GM12878 (cell line): Measurements from ENCODE around the gene TRHDE. TPM values are rescaled to one million over a fixed set of nuclear protein-coding genes. Genes with fewer than 3 reads are reported as not detected.

ENCODE experiments used
- ATAC-seq: fragments of 200-7000 bp; cut with Tn5 transposase; 3 replicates; pipeline ENCODE4 v1.9.1; 2020; ENCODE audit warnings: mild to moderate bottlenecking, moderate library complexity
- BruUV-seq: library from RNA; stranded (reverse); fragments of 400-500 nt; replicated peaks from 2 replicates; lab custom pipeline; 2021; lab: Mats Ljungman, UMichigan
- CTCF ChIA-PET: fragments of 300-600 bp; sonication (Branson Sonifier 250); formaldehyde crosslinking; extraction: SDS; loops from one replicate; lab custom pipeline; 2021; ENCODE audit warnings: inconsistent platforms; lab: Yijun Ruan, JAX
- POLR2A ChIA-PET: fragments of 350-600 bp; formaldehyde crosslinking; extraction: SDS; loops from one replicate; lab custom pipeline; 2021; ENCODE audit warnings: inconsistent platforms; lab: Charles Lee
- RAD21 ChIA-PET: fragments of 300-600 bp; sonication (Branson Sonifier 250); formaldehyde crosslinking; loops from one replicate; lab custom pipeline; 2023; ENCODE audit warnings: antibody characterized with exemption; ENCODE audit not compliant: unreplicated experiment; lab: Charles Lee
- SMC1A ChIA-PET: fragments of 300-600 bp; sonication (Branson Sonifier 250); formaldehyde crosslinking; loops from one replicate; lab custom pipeline; 2023; ENCODE audit not compliant: unreplicated experiment, uncharacterized antibody; lab: Charles Lee
- DNase-seq: peaks from one replicate; pipeline ENCODE4 v3.0.0-alpha.2; 2011; ENCODE audit warnings: low read depth, low spot score
- FAIRE-seq: peaks from 3 replicates; lab custom pipeline; 2011; peaks lifted over from hg19 to GRCh38; lab: Jason Lieb, UNC
- H2AFZ ChIP-seq: 2 replicates; pipeline ENCODE4 v1.6.0; 2011; ENCODE audit warnings: low read depth, low read length, control low read depth; ENCODE audit not compliant: control insufficient read depth
- H3K27ac ChIP-seq: 2 replicates; pipeline ENCODE4 v1.5.1; 2011; ENCODE audit warnings: control low read depth; ENCODE audit not compliant: control insufficient read depth, insufficient read depth
- H3K27me3 ChIP-seq, 2 experiments: replicated peaks in 1 of 2; 2 replicates each; pipeline versions ENCODE4 v1.6.0 to v1.6.1; 2011; ENCODE audit warnings: low read length in 1 of 2; ENCODE audit not compliant: control insufficient read depth in 2 of 2, insufficient read depth in 2 of 2
- H3K36me3 ChIP-seq, 2 experiments: 2 replicates each; pipeline ENCODE4 v1.5.1; 2011; ENCODE audit warnings: low read length in 1 of 2; ENCODE audit not compliant: control insufficient read depth in 2 of 2, insufficient read depth in 2 of 2
- H3K4me1 ChIP-seq: 2 replicates; pipeline ENCODE4 v1.6.1; 2011; ENCODE audit warnings: mild to moderate bottlenecking, low read length, moderate library complexity, mixed read lengths; ENCODE audit not compliant: control insufficient read depth, insufficient read depth
- H3K4me2 ChIP-seq: 2 replicates; pipeline ENCODE4 v1.6.0; 2011; ENCODE audit warnings: control low read depth; ENCODE audit not compliant: control insufficient read depth, insufficient read depth
- H3K4me3 ChIP-seq: fragments of 200-600 bp; sonication (generic); 2 replicates; pipeline ENCODE4 v1.5.1; 2016
- H3K79me2 ChIP-seq: 2 replicates; pipeline ENCODE4 v1.6.0; 2011; ENCODE audit warnings: low read length; ENCODE audit not compliant: control insufficient read depth, insufficient read depth
- H3K9ac ChIP-seq: 2 replicates; pipeline ENCODE4 v1.8.0; 2011; ENCODE audit warnings: low read length, control low read depth, mixed read lengths; ENCODE audit not compliant: control insufficient read depth, insufficient read depth
- H3K9me3 ChIP-seq: replicated peaks from 3 replicates; pipeline ENCODE4 v1.5.1; 2011; ENCODE audit warnings: mild to moderate bottlenecking, low read length; ENCODE audit not compliant: control insufficient read depth, insufficient read depth
- H4K20me1 ChIP-seq: 2 replicates; pipeline ENCODE4 v1.6.0; 2011; ENCODE audit not compliant: control insufficient read depth, insufficient read depth
- CHD2 ChIP-seq: IDR thresholded peaks from 2 replicates; pipeline ENCODE4 v1.6.1; 2011; ENCODE audit warnings: low read depth, low read length, improper control_type of control experiment, borderline replicate concordance
- EED ChIP-seq: sonication (generic); IDR thresholded peaks from 2 replicates; pipeline ENCODE4 v1.6.1; 2016; ENCODE audit warnings: antibody characterized with exemption, low read depth
- EGR1 ChIP-seq, 2 experiments: IDR thresholded peaks; 1 replicate in 1 of 2; 2 replicates in 1 of 2; pipeline ENCODE4 v1.6.1; 2011 to 2012; ENCODE audit warnings: low read depth in 2 of 2, low read length in 2 of 2, borderline replicate concordance in 1 of 2, mild to moderate bottlenecking in 1 of 2, moderate library complexity in 1 of 2
- EZH2 ChIP-seq: IDR thresholded peaks from 2 replicates; pipeline ENCODE4 v1.6.1; 2012; ENCODE audit warnings: low read depth, mild to moderate bottlenecking, control low read depth, inconsistent platforms, low read length, borderline replicate concordance; ENCODE audit not compliant: control insufficient read depth
- FOS ChIP-seq: IDR thresholded peaks from 3 replicates; pipeline ENCODE4 v1.6.1; 2011; ENCODE audit warnings: borderline replicate concordance; ENCODE audit not compliant: insufficient read length; ENCODE audit errors: extremely low read depth
- IKZF2 ChIP-seq, 2 experiments: fragments of 450-650 bp; IDR thresholded peaks; 2 replicates each; pipeline ENCODE4 v1.6.1; 2017; ENCODE audit warnings: mild to moderate bottlenecking in 2 of 2, moderate library complexity in 2 of 2
- KAT2A ChIP-seq: conservative IDR thresholded peaks from 2 replicates; pipeline ENCODE4 v1.6.1; 2011; ENCODE audit warnings: low read depth, low read length; ENCODE audit not compliant: control insufficient read depth
- MXI1 ChIP-seq: fragments of 150-350 bp; IDR thresholded peaks from 2 replicates; pipeline ENCODE4 v1.6.1; 2011; ENCODE audit warnings: low read depth, mild to moderate bottlenecking, inconsistent platforms, low read length, improper control_type of control experiment
- RAD21 ChIP-seq: IDR thresholded peaks from 2 replicates; pipeline ENCODE4 v1.6.1; 2011; ENCODE audit warnings: mild to moderate bottlenecking, low read depth, low read length, moderate library complexity; ENCODE audit not compliant: insufficient read depth
- SREBF1 ChIP-seq: IDR thresholded peaks from 2 replicates; pipeline ENCODE4 v1.6.1; 2012; ENCODE audit warnings: mild to moderate bottlenecking, low read length
- ZNF217 ChIP-seq: fragments of 450-650 bp; IDR thresholded peaks from 2 replicates; pipeline ENCODE4 v1.6.1; 2017; ENCODE audit warnings: antibody characterized with exemption, mild to moderate bottlenecking
- WGBS: methylation state at CpG from one replicate; pipeline ENCODE4 v1.1.6; 2016; ENCODE audit warnings: low lambda C conversion rate; ENCODE audit not compliant: insufficient replicate concordance, insufficient coverage; ENCODE audit errors: missing lambda C conversion rate; 5-methylcytosine and 5-hydroxymethylcytosine counted together
- in situ Hi-C: fragments of 300-500 bp; cut with MboI; formaldehyde crosslinking; loops from 9 replicates; pipeline ENCODE4 v1.14.3; 2018; ENCODE audit warnings: mixed read lengths
- intact Hi-C: fragments of 100-400 bp; cut with micrococcal nuclease; formaldehyde crosslinking; loops from one replicate; pipeline ENCODE4 v1.14.2; 2022; ENCODE audit not compliant: unreplicated experiment
- polyA plus RNA-seq, 11 experiments: library from polyadenylated mRNA; depleted of rRNA in 4 of 11; unstranded in 6 of 11; stranded (reverse) in 5 of 11; fragments of >200 nt; fragmentation: Nextera tagmentation in 4 of 11; fragmentation: Illumina TruSeq in 1 of 11; extraction: Ambion mirVana in 4 of 11; extraction: Trizol in 1 of 11; gene quantifications; 1 replicate in 1 of 11; 2 replicates in 10 of 11; pipeline versions ENCODE4 v1.2.1 to v1.2.3, GENCODE V29; 2011 to 2016; ENCODE audit warnings: inconsistent platforms in 2 of 11, missing spikeins in 2 of 11, low read depth in 1 of 11
- total RNA-seq, 4 experiments: library from RNA; depleted of rRNA in 3 of 4; stranded (reverse); fragments of >200 nt in 3 of 4; fragmentation: Illumina TruSeq in 1 of 4; extraction: Trizol in 1 of 4; gene quantifications; 2 replicates each; pipeline versions ENCODE4 v1.2.1 to v1.2.3, GENCODE V29; 2013 to 2021
- TF ChIP-seq, protein P1 (sequence below): fragments of 450-650 bp; formaldehyde crosslinking; IDR thresholded peaks from 2 replicates; pipeline ENCODE4 v1.5.0; 2022; ENCODE audit warnings: mild to moderate bottlenecking, missing genetic modification characterization
- TF ChIP-seq, protein P2 (sequence below): IDR thresholded peaks from 2 replicates; pipeline ENCODE4 v1.6.1; 2012; ENCODE audit warnings: low read depth, low read length, improper control_type of control experiment
- TF ChIP-seq, protein P3 (sequence below): fragments of 450-650 bp; IDR thresholded peaks from 2 replicates; pipeline ENCODE4 v1.6.1; 2016; ENCODE audit warnings: mild to moderate bottlenecking
- TF ChIP-seq, protein P4 (sequence below): IDR thresholded peaks from 2 replicates; pipeline ENCODE4 v1.6.1; 2012; ENCODE audit warnings: low read depth, low read length, improper control_type of control experiment

Gene TRHDE
- total and polyA plus RNA-seq, 10 of the 15 experiments (the other 5 are each of a cell fraction or from before 2014, with no cell fraction given), result not detected

DNA sequence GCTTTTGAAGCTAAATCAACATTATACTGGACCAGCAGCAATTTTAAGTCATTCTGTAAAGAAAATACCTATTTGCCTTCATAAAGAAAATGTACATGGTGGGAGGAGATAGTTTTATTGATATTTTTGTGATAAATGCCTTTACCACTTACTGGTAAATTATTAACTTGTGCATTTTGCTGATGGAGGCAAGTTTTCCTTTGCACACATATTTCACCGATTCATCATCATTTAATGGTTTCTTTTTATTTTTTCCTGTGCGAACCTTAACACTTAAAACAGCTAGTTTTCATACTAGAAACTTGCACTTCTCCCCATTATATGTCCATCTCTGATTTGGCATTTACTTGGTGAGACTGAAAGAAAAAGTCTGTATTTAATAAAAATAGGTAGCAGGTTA is 239.3 kb downstream of the TRHDE start:
- Histone ChIP-seq H3K36me3 (no peaks in the 10 kb centered on the region), H3K4me3 (no peak overlapping the region), H2AFZ (no peak overlapping the region), H3K9me3 (no peaks in the 10 kb centered on the region), H3K4me1 (no peaks in the 10 kb centered on the region), H3K79me2 (no peaks in the 10 kb centered on the region), H4K20me1 (no peaks in the 10 kb centered on the region), H3K4me2 (no peak overlapping the region), H3K27ac (no peak overlapping the region), H3K27me3 (no peaks in the 10 kb centered on the region), H3K9ac (no peak overlapping the region)
- POLR2A ChIA-PET, result no interaction called here
- SMC1A ChIA-PET, result interaction anchor here (1.8 kb wide), 1 partner anchor 9 kb away, joined by 6 read pairs; no protein-coding TSS in a partner anchor
- FAIRE-seq (no peak), DNase-seq (no peak), ATAC-seq (no peak)
- no TSS peak for BruUV-seq
- in situ Hi-C loops (no loop called here), intact Hi-C loops (no loop called here)
- RAD21 ChIA-PET, result no interaction called here
- CTCF ChIA-PET, result no interaction called here
- WGBS, result 48% methylated on average over 2 of the region's 2 CpGs
- TF ChIP-seq, protein P1, sequence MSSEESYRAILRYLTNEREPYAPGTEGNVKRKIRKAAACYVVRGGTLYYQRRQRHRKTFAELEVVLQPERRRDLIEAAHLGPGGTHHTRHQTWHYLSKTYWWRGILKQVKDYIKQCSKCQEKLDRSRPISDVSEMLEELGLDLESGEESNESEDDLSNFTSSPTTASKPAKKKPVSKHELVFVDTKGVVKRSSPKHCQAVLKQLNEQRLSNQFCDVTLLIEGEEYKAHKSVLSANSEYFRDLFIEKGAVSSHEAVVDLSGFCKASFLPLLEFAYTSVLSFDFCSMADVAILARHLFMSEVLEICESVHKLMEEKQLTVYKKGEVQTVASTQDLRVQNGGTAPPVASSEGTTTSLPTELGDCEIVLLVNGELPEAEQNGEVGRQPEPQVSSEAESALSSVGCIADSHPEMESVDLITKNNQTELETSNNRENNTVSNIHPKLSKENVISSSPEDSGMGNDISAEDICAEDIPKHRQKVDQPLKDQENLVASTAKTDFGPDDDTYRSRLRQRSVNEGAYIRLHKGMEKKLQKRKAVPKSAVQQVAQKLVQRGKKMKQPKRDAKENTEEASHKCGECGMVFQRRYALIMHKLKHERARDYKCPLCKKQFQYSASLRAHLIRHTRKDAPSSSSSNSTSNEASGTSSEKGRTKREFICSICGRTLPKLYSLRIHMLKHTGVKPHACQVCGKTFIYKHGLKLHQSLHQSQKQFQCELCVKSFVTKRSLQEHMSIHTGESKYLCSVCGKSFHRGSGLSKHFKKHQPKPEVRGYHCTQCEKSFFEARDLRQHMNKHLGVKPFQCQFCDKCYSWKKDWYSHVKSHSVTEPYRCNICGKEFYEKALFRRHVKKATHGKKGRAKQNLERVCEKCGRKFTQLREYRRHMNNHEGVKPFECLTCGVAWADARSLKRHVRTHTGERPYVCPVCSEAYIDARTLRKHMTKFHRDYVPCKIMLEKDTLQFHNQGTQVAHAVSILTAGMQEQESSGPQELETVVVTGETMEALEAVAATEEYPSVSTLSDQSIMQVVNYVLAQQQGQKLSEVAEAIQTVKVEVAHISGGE (CRISPR knock-in tag), result no peak
- TF ChIP-seq, protein P2, sequence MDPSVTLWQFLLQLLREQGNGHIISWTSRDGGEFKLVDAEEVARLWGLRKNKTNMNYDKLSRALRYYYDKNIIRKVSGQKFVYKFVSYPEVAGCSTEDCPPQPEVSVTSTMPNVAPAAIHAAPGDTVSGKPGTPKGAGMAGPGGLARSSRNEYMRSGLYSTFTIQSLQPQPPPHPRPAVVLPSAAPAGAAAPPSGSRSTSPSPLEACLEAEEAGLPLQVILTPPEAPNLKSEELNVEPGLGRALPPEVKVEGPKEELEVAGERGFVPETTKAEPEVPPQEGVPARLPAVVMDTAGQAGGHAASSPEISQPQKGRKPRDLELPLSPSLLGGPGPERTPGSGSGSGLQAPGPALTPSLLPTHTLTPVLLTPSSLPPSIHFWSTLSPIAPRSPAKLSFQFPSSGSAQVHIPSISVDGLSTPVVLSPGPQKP, result no peak
- TF ChIP-seq KAT2A, result no peak
- TF ChIP-seq, protein P3, sequence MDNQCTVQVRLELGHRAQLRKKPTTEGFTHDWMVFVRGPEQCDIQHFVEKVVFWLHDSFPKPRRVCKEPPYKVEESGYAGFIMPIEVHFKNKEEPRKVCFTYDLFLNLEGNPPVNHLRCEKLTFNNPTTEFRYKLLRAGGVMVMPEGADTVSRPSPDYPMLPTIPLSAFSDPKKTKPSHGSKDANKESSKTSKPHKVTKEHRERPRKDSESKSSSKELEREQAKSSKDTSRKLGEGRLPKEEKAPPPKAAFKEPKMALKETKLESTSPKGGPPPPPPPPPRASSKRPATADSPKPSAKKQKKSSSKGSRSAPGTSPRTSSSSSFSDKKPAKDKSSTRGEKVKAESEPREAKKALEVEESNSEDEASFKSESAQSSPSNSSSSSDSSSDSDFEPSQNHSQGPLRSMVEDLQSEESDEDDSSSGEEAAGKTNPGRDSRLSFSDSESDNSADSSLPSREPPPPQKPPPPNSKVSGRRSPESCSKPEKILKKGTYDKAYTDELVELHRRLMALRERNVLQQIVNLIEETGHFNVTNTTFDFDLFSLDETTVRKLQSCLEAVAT, result no peak
- TF ChIP-seq SREBF1, result no peak
- TF ChIP-seq RAD21, result no peak
- no peak for TF ChIP-seq EGR1 (IDR thresholded peaks at IDR 0.05; ENCODE audit: borderline replicate concordance in 1 of 2, low read depth in 2 of 2, low read length in 2 of 2)
- no peak for TF ChIP-seq EZH2
- TF ChIP-seq EED, result no peak
- TF ChIP-seq, protein P4, sequence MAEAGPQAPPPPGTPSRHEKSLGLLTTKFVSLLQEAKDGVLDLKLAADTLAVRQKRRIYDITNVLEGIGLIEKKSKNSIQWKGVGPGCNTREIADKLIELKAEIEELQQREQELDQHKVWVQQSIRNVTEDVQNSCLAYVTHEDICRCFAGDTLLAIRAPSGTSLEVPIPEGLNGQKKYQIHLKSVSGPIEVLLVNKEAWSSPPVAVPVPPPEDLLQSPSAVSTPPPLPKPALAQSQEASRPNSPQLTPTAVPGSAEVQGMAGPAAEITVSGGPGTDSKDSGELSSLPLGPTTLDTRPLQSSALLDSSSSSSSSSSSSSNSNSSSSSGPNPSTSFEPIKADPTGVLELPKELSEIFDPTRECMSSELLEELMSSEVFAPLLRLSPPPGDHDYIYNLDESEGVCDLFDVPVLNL, result no peak
- no peak for TF ChIP-seq IKZF2 (IDR thresholded peaks at IDR 0.05)
- no peak for TF ChIP-seq MXI1
- TF ChIP-seq CHD2, result no peak
- TF ChIP-seq FOS, result no peak
- no peak for TF ChIP-seq ZNF217
